ENCODE measurements around the gene SPACA5B. TPM values are rescaled to one million over a fixed set of nuclear protein-coding genes. Genes with fewer than 3 reads are reported as not detected.
A peak's percentile ranks its signal among the peaks of the same experiment; 100 is the strongest.
"Not testable (repeated sequence)": the region's sequence is repeated elsewhere in the genome, so short reads cannot be mapped to it uniquely, and the experiment has no call there.

SPACA5B gene
- total RNA-seq (not detected), total RNA-seq (0 reads per million in 29 experiments)
- total RNA-seq (2013): not detected

DNA sequence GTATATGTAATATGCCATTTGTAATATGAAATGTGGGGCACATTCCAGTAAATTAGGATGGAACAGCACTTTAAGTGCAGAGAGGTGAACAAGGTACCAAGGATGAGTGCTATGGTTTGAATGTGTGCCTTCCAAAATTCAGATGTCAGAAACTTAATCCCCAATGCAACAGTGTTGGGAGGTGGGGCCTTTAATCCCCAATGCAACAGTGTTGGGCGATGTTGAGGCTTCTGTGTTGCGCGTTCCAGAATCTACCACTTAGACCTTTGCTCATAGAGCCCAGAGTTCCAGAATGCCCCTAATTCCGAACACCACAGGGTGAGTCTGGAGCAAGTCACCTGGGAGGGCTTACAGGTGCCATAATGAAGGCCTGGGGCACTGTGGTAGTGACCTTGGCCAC is at the start of gene SPACA5B:
Gene SPACA5B, plus strand, starts transcription at position 301 of the 400 bp plus-strand sequence. Its CDS starts 62 bp downstream, at position 363.
- H3K27ac ChIP-seq (ENCODE audit: low read length); H3K4me1 Mint-ChIP-seq; H3K36me3 Mint-ChIP-seq; ATAC-seq (replicated peaks in 1 of 4); H3K27me3 ChIP-seq (replicated peaks in 1 of 2; ENCODE audit: control insufficient read depth in 2 of 2, extremely low read depth in 1 of 2, insufficient read depth in 2 of 2, low read length in 1 of 2); H3K4me3 ChIP-seq (ENCODE audit: control insufficient read depth in 1 of 2, extremely low read depth in 1 of 2, low read length in 1 of 2); H3K36me3 ChIP-seq (ENCODE audit: control insufficient read depth in 2 of 2, extremely low read depth in 1 of 2, insufficient read depth in 1 of 2, low read length in 1 of 2); H3K4me1 ChIP-seq (ENCODE audit: control insufficient read depth in 1 of 2, extremely low read depth in 1 of 2, insufficient read depth in 2 of 2, low read length in 2 of 2); CTCF ChIA-PET; H3K4me3 Mint-ChIP-seq; H3K27ac Mint-ChIP-seq; H3K9me3 ChIP-seq; H3K9me3 Mint-ChIP-seq; POLR2A ChIA-PET; H3K27me3 Mint-ChIP-seq; DNase-seq: not testable (repeated sequence)
- WGBS (ENCODE audit: insufficient coverage): no CpG with 5 or more reads among the region's 4 CpGs

- ATAC-seq (replicated peaks in 1 of 4) (peak; percentile 61 to 85 (median 74)), DNase-seq (peak in 33 of 35 experiments; percentile 4 to 61 (median 21))
- H3K27me3 Mint-ChIP-seq: no peaks in the 10 kb centered on the region
- CTCF ChIA-PET: interaction anchor here in 1 of 2 donors (0.6 to 0.9 kb wide), 4 partner anchors 456 to 1458 kb away, joined by 3 to 9 read pairs (median 6); partner anchors contain the start of gene TBC1D25
- H3K27ac Mint-ChIP-seq: no peak overlapping the region
- H3K36me3 ChIP-seq (ENCODE audit: control insufficient read depth in 2 of 2, extremely low read depth in 1 of 2, insufficient read depth in 1 of 2, low read length in 1 of 2): no peaks in the 10 kb centered on the region
- H3K4me1 ChIP-seq (ENCODE audit: control insufficient read depth in 1 of 2, extremely low read depth in 1 of 2, insufficient read depth in 2 of 2, low read length in 2 of 2): no peaks in the 10 kb centered on the region
- POLR2A ChIA-PET: interaction anchor here in 1 of 2 donors (0.6 kb wide), 1 partner anchor 484 kb away, joined by 4 read pairs; no protein-coding TSS in a partner anchor
- 0% methylated on average over 3 of the region's 9 CpGs for WGBS (ENCODE audit: insufficient coverage)
- no peaks in the 10 kb centered on the region for H3K9me3 ChIP-seq
- H3K27ac ChIP-seq (ENCODE audit: low read length): no peak overlapping the region
- H3K36me3 Mint-ChIP-seq: no peaks in the 10 kb centered on the region
- H3K4me3 ChIP-seq (ENCODE audit: control insufficient read depth in 1 of 2, extremely low read depth in 1 of 2, low read length in 1 of 2): no peak overlapping the region
- H3K4me1 Mint-ChIP-seq: no peaks in the 10 kb centered on the region
- H3K4me3 Mint-ChIP-seq: no peak overlapping the region
- no peaks in the 10 kb centered on the region for H3K27me3 ChIP-seq (replicated peaks in 1 of 2; ENCODE audit: control insufficient read depth in 2 of 2, extremely low read depth in 1 of 2, insufficient read depth in 2 of 2, low read length in 1 of 2)
- H3K9me3 Mint-ChIP-seq: no peaks in the 10 kb centered on the region
Measured at GRCh38 chrX:48083212-48083611, 47.2 kb upstream of the SPACA5B start.

DNA sequence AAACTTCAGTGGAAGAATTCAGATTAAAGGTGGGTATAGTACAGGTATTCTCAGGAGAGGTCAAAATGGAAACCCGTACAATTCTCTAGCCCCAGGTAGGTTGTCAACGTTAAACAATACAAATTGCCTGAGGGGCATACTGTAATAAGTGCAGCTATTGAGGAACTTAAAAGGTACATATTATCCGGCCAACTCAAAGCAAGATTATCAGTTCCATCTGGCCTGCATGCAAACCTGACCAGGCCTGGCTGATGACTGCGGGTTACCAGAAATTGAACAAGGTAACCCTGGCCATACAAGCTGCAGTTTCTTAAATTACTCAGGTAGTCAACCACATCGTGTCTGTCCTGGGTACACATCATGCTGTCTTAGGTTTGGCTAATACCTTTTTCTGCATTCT is 46.7 kb upstream of the SPACA5B start:
- no peaks in the 10 kb centered on the region for H3K27me3 ChIP-seq (replicated peaks in 1 of 2; ENCODE audit: control insufficient read depth in 2 of 2, extremely low read depth in 1 of 2, insufficient read depth in 2 of 2, low read length in 1 of 2)
- ATAC-seq (replicated peaks in 1 of 4) (no peak), DNase-seq (no peak)
- no peak overlapping the region for H3K27ac ChIP-seq (ENCODE audit: low read length)
- ChIA-PET POLR2A (interaction anchor here in 1 of 2 donors (0.6 kb wide), 1 partner anchor 484 kb away, joined by 4 read pairs; no protein-coding TSS in a partner anchor), CTCF (interaction anchor here in 1 of 2 donors (0.6 to 0.9 kb wide), 3 partner anchors 456 to 1458 kb away, joined by 5 to 9 read pairs (median 6); partner anchors contain the start of gene TBC1D25)
- WGBS (ENCODE audit: insufficient coverage): 100% methylated on average over 2 of the region's 5 CpGs
- Mint-ChIP-seq H3K27ac (no peak overlapping the region), H3K4me3 (no peak overlapping the region), H3K36me3 (no peaks in the 10 kb centered on the region), H3K27me3 (no peaks in the 10 kb centered on the region), H3K4me1 (no peaks in the 10 kb centered on the region), H3K9me3 (no peaks in the 10 kb centered on the region)
- H3K4me1 ChIP-seq (ENCODE audit: control insufficient read depth in 1 of 2, extremely low read depth in 1 of 2, insufficient read depth in 2 of 2, low read length in 2 of 2): no peaks in the 10 kb centered on the region
- no peaks in the 10 kb centered on the region for H3K9me3 ChIP-seq
- no peak overlapping the region for H3K4me3 ChIP-seq (ENCODE audit: control insufficient read depth in 1 of 2, extremely low read depth in 1 of 2, low read length in 1 of 2)
- H3K36me3 ChIP-seq (ENCODE audit: control insufficient read depth in 2 of 2, extremely low read depth in 1 of 2, insufficient read depth in 1 of 2, low read length in 1 of 2): no peaks in the 10 kb centered on the region

DNA sequence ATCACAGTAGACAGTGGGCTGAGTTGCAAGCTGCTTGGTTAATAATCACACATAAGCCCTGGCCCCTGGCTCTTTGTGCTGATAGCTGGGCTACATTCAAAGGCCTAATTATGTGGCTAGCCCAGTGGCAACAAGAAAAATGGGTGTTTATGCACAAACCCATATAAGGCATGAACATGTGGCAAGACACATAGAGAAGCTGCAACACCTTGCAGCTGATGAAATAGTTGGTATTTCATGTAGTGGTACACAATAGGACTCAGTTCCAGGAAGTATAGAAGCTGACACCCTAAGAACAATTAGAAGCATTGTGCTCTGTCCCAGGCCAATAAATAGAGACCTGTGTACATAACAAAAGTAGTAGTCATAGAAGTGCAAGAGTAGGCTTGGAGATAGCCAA is 44.3 kb upstream of the SPACA5B start:
- H3K4me3 Mint-ChIP-seq: no peak overlapping the region
- DNase-seq (no peak), ATAC-seq (replicated peaks in 1 of 4) (no peak)
- no peak overlapping the region for H3K27ac Mint-ChIP-seq
- H3K4me1 Mint-ChIP-seq: no peaks in the 10 kb centered on the region
- peaks cover 0 to 3% of the 10 kb centered on the region in 2 donors for H3K27me3 Mint-ChIP-seq
- H3K36me3 ChIP-seq (ENCODE audit: control insufficient read depth in 2 of 2, extremely low read depth in 1 of 2, insufficient read depth in 1 of 2, low read length in 1 of 2): no peaks in the 10 kb centered on the region
- no peak overlapping the region for H3K4me3 ChIP-seq (ENCODE audit: control insufficient read depth in 1 of 2, extremely low read depth in 1 of 2, low read length in 1 of 2)
- no peaks in the 10 kb centered on the region for H3K36me3 Mint-ChIP-seq
- no peaks in the 10 kb centered on the region for H3K9me3 ChIP-seq
- H3K27ac ChIP-seq (ENCODE audit: low read length): no peak overlapping the region
- no peaks in the 10 kb centered on the region for H3K4me1 ChIP-seq (ENCODE audit: control insufficient read depth in 1 of 2, extremely low read depth in 1 of 2, insufficient read depth in 2 of 2, low read length in 2 of 2)
- CTCF ChIA-PET: no interaction called here
- H3K27me3 ChIP-seq (replicated peaks in 1 of 2; ENCODE audit: control insufficient read depth in 2 of 2, extremely low read depth in 1 of 2, insufficient read depth in 2 of 2, low read length in 1 of 2): no peaks in the 10 kb centered on the region
- POLR2A ChIA-PET: no interaction called here
- H3K9me3 Mint-ChIP-seq: no peaks in the 10 kb centered on the region

- WGBS (ENCODE audit: insufficient coverage): no CpG with 5 or more reads among the region's 5 CpGs
- no peak for ATAC-seq (replicated peaks in 1 of 4)
- H3K36me3 Mint-ChIP-seq: no peaks in the 10 kb centered on the region
- no peak for DNase-seq
- no peaks in the 10 kb centered on the region for H3K4me1 ChIP-seq (ENCODE audit: control insufficient read depth in 1 of 2, extremely low read depth in 1 of 2, insufficient read depth in 2 of 2, low read length in 2 of 2)
- no peaks in the 10 kb centered on the region for H3K9me3 Mint-ChIP-seq
- no peaks in the 10 kb centered on the region for H3K27me3 ChIP-seq (replicated peaks in 1 of 2; ENCODE audit: control insufficient read depth in 2 of 2, extremely low read depth in 1 of 2, insufficient read depth in 2 of 2, low read length in 1 of 2)
- no peaks in the 10 kb centered on the region for H3K4me1 Mint-ChIP-seq
- H3K36me3 ChIP-seq (ENCODE audit: control insufficient read depth in 2 of 2, extremely low read depth in 1 of 2, insufficient read depth in 1 of 2, low read length in 1 of 2): no peaks in the 10 kb centered on the region
- no peak overlapping the region for H3K27ac Mint-ChIP-seq
- H3K27ac ChIP-seq (ENCODE audit: low read length): no peak overlapping the region
- no peak overlapping the region for H3K4me3 ChIP-seq (ENCODE audit: control insufficient read depth in 1 of 2, extremely low read depth in 1 of 2, low read length in 1 of 2)
- H3K9me3 ChIP-seq: no peaks in the 10 kb centered on the region
- H3K27me3 Mint-ChIP-seq: peaks cover 0 to 10% of the 10 kb centered on the region in 2 donors
- no peak overlapping the region for H3K4me3 Mint-ChIP-seq
- ChIA-PET CTCF (no interaction called here), POLR2A (no interaction called here)
Measured at GRCh38 chrX:48090123-48090522, 40.3 kb upstream of the SPACA5B start.

DNA sequence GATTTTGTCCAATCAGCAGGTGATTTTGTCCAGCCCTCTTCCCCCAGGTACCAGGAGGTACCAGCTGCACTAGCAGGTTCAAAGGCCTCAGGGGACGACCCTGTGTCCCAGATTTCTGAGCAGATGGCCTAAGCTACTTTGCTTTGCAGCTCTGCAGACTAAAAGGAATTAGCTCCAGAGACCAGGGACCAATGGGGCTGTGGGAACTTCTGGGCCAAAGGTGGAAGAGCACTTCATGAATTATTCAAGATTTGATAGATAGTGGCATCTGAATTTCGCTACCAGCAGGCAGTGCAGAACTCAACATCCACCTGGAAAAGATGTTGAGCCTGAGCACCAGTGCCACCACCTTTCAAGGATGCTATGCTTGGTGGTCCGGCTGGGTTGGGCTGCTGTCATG is 37.9 kb upstream of the SPACA5B start:
- WGBS (ENCODE audit: insufficient coverage): no CpG with 5 or more reads among the region's 3 CpGs
- H3K27me3 Mint-ChIP-seq: peaks cover 0 to 17% of the 10 kb centered on the region in 2 donors

DNA sequence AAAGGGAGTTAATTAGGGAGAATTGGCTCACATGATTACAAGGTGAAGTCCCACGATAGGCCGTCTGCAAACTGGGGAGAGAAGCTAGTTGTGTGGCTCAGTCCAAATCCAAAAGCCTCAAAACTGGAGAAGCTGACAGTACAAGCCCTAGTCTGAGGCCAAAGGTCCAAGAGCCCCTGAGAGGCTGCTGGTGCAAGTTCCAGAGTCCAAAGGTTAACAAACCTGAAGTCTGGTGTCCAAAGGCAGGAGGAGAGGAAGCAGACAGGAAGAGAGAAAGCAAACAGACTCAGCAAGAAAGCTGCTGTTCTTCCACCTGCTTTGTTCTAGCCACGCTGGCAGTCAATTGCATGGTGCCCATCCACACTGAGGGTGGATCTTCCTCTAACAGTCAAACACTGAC is 29.0 kb upstream of the SPACA5B start:
- Mint-ChIP-seq H3K9me3 (peaks cover 0 to 5% (median 0%) of the 10 kb centered on the region in 3 donors), H3K4me1 (peaks cover 0 to 3% (median 0%) of the 10 kb centered on the region in 3 donors), H3K27ac (no peak overlapping the region), H3K27me3 (peaks cover 0 to 6% of the 10 kb centered on the region in 2 donors), H3K36me3 (no peaks in the 10 kb centered on the region), H3K4me3 (no peak overlapping the region)
- ChIA-PET POLR2A (no interaction called here), CTCF (no interaction called here)
- no CpG with 5 or more reads among the region's 3 CpGs for WGBS (ENCODE audit: insufficient coverage)
- no peak for ATAC-seq (replicated peaks in 1 of 4)
- no peak overlapping the region for H3K4me3 ChIP-seq (ENCODE audit: control insufficient read depth in 1 of 2, extremely low read depth in 1 of 2, low read length in 1 of 2)
- H3K27ac ChIP-seq (ENCODE audit: low read length): no peak overlapping the region
- no peaks in the 10 kb centered on the region for H3K36me3 ChIP-seq (ENCODE audit: control insufficient read depth in 2 of 2, extremely low read depth in 1 of 2, insufficient read depth in 1 of 2, low read length in 1 of 2)
- DNase-seq: no peak
- H3K9me3 ChIP-seq: no peaks in the 10 kb centered on the region
- H3K4me1 ChIP-seq (ENCODE audit: control insufficient read depth in 1 of 2, extremely low read depth in 1 of 2, insufficient read depth in 2 of 2, low read length in 2 of 2): no peaks in the 10 kb centered on the region
- H3K27me3 ChIP-seq (replicated peaks in 1 of 2; ENCODE audit: control insufficient read depth in 2 of 2, extremely low read depth in 1 of 2, insufficient read depth in 2 of 2, low read length in 1 of 2): peaks cover 0 to 3% of the 10 kb centered on the region in 2 experiments

More for the DNA sequence above, 37.9 kb upstream of the SPACA5B start:
- CTCF ChIA-PET; H3K27ac ChIP-seq (ENCODE audit: low read length); H3K4me3 Mint-ChIP-seq; ATAC-seq (replicated peaks in 1 of 4); H3K36me3 ChIP-seq (ENCODE audit: control insufficient read depth in 2 of 2, extremely low read depth in 1 of 2, insufficient read depth in 1 of 2, low read length in 1 of 2); H3K27me3 ChIP-seq (replicated peaks in 1 of 2; ENCODE audit: control insufficient read depth in 2 of 2, extremely low read depth in 1 of 2, insufficient read depth in 2 of 2, low read length in 1 of 2); H3K9me3 Mint-ChIP-seq; H3K9me3 ChIP-seq; H3K4me3 ChIP-seq (ENCODE audit: control insufficient read depth in 1 of 2, extremely low read depth in 1 of 2, low read length in 1 of 2); H3K36me3 Mint-ChIP-seq; H3K4me1 ChIP-seq (ENCODE audit: control insufficient read depth in 1 of 2, extremely low read depth in 1 of 2, insufficient read depth in 2 of 2, low read length in 2 of 2); H3K27ac Mint-ChIP-seq; H3K4me1 Mint-ChIP-seq; DNase-seq; POLR2A ChIA-PET: not testable (repeated sequence)
